Activated CD4-positive, CD25-positive, alpha-beta regulatory T cell treated with anti-CD3 and anti-CD28 coated beads, Interleukin-2, amount 50 U/mL, for 24 hours (primary cell): ENCODE measurements around the gene APBA1.
A peak's percentile ranks its signal among the peaks of the same experiment; 100 is the strongest.
"Not testable (repeated sequence)": the region's sequence is repeated elsewhere in the genome, so short reads cannot be mapped to it uniquely, and the experiment has no call there.

Experiments used
- ATAC-seq, 2 donors: fragments of 150-1000 bp; cut with Tn5 transposase; one replicate each; pipeline ENCODE4 v1.10.0; 2021; ENCODE audit warnings: mild to moderate bottlenecking in 1 of 2, moderate library complexity in 1 of 2

Gene APBA1

DNA sequence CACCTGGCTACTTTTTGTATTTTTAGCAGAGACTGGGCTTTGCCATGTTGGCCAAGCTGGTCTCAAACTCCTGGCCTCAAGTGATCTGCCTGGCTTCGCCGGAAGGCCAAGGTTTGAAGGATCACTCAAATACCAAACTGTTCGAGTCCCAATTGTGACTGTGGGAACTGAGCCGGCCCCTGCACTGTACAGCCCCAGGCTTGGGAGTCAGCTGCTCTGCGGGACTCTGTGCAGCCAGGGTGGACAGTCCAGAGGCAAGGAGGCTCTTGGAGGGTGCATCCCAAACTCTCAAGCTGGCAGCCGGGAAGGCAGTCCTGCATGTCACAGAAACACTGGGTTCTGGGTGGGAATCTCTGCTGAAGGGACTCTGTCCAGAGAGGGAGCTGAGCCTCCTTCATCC lies 238.2 kb downstream of the APBA1 start:
- ATAC-seq: no peak

DNA sequence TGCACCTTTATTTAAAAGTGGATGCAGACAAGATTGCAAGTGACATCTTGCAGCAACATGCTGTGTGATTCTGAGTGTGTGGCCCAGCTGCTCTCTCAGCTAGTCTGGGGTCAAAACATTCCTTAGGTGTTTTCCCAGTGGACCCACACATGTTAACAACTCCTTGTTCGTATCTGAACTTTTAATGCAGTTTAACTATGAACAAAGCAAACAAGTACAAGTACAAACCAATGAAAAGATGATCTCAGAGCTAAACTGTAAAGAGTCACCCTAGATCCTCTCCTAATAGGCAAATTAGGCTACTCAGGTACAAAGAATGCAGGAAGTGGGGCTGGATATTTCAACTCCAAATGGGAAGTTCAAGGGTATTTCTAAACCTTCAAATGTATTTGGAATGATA lies 238.8 kb downstream of the APBA1 start:
- ATAC-seq: no peak

DNA sequence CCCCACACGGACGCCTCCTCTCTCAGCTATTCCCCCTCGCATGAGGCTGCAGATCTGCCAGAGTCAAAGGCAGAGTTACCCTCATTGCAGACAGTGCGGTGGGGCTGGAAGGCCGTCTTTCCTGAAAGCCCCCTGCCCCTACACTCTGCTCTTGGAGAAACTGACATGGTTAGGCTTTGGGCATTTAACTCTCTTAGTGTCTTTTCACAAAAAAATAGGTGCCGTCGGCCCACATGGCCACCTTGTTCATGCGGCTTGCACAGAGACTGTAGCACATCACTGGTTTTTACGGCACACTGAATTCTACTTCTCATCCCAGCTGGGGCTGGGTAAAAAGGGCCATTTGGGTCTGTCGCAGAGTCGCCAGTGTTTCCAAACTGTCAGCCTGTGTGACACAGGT lies 239.5 kb downstream of the APBA1 start:
- no peak for ATAC-seq

DNA sequence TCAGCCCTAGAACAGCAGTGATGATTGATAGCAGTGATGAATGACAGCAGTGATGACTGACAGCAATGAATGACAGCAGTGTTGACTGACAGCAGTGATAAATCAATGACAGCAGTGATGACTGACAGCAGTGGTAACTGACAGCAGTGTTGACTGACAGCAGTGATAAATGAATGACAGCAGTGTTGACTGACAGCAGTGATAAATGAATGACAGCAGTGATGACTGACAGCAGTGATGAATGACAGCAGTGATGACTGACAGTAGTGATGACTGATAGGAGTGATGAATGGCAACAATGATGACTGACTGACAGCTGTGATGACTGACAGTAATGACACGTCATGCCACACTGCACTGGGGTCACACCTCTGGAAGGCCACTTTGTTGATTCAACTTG lies 240.4 kb downstream of the APBA1 start:
- ATAC-seq: peak in 1 of 2 donors; percentile 40

DNA sequence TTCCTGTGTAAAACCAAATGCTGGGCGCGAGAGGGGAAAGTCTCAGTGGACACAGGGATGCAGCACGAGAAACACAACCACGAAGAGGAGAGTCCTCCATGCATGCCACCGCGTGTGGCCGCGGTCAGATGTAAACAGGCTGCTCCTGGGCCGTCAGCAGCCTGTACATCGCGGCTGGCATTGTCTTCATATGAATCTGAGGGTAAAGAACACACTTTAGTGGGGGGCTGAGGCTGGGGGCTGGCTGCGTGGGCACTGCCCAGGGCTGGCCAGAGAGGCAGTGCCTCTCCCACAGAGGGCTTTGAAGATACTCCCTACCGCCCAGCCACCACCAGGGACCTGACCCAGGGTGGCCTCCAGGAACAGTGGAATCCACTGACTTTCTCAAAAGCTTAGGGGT lies 241.0 kb downstream of the APBA1 start:
- no peak for ATAC-seq

DNA sequence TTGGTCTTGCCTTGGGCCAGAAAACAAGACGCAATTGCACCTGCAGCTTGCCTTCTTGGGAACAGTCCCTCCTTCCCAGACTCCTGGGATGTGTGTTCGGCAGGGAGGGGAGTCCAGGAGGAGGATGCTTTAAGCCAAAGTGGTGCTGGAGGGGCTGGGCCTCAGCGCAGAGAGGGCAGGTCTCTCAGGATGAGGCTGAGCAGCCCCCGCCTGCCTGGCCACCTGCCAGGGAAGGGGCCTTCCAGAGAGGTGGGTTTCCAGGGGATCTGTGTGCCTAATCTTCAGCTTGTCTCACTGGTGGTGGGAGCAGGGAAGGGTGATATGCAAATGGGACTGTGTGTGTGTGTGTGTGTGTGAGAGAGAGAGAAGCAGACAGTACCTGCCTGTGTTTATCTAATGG lies 242.0 kb downstream of the APBA1 start:
- ATAC-seq: no peak

DNA sequence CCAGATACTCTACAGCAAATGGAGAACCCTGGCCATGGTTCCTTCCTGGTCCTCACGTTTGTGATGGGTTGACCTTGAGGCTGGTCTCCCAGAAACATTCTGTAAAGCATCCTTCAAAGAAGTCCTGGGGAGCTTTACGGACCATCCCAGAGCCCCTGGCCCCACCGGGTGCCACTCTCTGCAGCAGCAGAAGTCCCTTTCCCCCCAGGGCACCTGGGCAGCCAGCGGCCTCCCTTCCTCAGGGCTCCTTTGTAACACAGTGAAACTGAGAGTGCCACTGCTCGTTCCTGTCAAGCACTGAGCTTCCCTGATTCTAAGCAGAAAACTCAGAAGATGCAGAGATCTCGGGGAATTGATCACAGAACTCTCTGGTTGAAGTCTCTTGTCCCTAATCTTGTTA lies 242.9 kb downstream of the APBA1 start:
- no peak for ATAC-seq

DNA sequence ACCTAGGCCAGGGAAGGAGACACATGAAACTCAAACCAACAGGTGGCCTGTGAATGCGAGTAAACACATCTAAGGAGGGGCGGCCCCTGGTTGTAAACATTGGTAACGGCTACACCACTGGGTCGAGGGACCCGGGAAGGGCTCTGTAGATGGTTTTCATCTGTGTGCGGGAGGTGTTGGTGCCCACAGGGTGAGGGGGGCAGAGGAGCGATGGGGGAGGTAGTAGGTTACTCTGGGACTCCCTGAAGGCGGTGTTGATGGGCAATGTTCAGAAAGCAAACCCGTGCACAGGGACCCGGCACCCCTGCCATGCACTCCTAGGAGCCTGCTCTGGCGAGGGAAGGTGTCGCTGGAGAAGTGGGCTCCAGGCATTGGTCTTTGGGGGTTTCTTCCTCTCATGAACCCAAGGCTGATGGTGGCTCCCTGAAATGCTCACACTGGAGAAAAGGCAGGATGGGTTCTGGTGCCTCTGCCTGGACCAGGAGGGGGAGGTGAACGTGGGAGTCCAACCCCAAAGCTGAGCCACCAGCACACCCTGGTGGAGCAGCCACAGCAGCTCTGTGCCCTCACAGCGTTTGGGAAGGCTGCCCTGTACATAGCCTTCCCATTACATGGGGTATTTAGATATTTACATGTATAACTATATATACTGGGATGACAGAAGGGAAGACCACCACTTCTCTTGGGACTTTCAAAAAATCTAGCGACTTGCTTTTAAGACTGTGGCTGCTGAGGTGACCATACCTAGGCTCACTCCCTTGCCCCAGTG lies 244.0 kb downstream of the APBA1 start:
- ATAC-seq: no peak

DNA sequence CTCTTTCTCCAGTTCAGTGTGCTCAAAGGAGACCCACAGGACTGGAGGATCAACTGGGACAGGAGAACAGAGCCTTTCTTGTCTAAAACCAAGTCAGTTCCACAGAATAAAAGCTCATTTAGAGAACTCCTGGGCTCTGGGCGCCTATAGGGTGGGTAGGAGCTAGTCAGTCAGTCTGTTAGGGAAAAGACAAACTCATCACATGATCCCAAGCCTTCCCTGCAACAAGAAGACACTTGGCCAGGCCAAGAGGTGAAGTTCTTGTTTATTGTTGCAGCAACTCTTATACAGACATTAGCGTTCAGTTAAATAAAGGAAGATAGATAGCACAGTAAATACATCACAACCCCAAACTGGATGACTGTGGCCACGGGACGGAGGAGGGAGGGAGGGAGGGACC lies 244.9 kb downstream of the APBA1 start:
- no peak for ATAC-seq

DNA sequence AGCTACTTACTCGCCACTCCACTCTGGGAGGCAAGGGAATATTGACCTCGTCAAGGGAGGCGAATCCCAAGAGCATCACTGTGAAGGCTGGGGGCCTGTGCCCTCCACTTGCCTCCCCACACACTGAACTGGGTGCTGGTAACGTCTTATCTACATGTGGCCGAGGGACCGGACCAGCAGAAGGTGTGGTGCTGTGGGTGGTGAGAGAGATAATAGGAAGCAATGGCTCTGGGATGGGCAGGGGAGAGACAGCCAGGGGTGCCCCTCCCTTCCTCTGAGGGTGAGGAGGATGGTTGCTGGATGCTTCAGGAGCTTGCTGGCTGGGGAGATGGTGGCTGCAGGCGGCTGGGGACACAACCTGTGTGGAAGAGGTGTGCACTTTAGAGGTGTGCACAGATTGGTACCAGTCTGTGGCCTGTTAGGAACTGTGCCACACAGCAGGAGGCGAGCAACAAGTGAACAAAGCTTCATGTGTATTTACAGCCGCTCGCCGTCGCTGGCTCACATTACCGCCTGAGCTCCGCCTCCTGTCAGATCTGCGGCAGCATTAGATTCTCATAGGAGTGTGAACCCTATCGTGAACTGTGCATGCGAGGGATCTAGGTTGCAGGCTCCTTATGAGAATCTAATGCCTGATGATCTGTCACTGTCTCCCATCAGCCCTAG lies 246.9 kb downstream of the APBA1 start:
- ATAC-seq: no peak

DNA sequence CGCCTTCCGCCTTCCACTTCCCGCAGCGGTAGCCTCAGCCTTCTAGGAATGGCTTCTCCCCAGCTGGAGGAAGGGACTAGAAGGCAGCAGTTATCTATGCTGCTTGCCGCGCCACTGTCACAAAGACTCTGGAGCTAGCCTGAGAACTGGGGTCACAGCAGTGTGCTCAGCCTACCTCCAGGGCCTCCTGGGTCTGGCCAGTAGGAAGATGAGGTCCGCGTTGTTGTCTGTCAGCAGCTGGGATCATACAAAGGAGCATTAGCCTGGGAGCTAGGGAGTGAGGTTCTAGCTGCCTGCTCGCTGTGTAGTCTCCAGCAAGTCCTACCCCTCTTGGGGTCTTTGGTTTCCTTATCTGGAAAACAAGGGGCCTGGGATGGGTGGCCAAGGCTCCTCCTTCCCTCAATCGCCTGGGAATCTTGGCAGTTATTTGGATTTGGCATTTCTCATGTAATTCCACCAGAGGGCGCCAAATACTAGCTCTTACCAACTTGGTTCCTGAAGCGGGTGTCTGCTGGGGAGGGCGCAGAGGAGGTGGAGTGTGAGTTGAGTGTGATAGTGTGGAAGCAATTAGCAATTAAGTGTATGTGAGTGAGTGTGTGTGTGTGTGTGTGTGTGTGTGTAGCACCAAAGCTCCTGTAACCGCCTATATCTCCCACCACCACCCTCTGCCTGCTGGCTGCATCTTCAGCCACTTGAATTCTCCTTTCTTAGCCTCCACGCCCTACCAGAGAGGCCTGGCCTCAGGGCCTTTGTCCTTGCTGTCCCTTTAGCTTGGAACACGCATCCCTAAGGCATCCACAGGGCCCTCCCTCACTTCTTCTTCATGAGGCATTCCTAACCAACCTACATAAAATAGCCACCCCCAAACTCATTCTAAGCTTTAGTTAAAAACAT lies 250.0 kb downstream of the APBA1 start:
- ATAC-seq: no peak

DNA sequence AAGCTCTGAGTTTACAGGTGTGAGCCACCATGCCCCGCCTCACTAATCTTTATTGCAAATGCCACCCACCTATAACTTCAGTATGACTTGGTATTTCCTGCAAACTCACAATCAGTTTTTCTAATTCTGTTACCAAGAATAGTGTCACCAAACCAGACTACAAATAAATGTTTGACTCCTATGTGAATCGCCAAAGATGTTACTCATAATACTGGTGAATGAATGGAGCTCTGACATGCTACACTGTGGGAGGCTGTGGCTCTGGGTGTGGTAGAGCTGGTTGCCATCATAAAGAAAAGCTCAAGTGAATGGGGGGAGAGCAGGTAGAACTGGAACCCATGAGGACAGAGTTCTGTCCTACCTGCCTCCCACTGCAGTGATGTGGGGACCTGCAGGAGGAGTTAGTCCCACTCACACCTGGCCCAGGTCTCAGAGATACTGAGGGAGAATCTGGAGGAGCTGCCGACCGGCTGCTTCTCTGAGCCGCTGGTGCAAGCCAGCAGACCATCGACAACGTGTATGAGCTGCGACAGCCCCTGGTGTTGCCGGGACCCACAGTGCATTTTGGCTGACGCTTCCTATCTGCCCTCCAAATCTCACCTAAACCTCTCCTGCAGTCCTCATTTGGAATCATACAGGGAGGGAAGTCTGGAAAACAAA lies 251.4 kb downstream of the APBA1 start:
- no peak for ATAC-seq

DNA sequence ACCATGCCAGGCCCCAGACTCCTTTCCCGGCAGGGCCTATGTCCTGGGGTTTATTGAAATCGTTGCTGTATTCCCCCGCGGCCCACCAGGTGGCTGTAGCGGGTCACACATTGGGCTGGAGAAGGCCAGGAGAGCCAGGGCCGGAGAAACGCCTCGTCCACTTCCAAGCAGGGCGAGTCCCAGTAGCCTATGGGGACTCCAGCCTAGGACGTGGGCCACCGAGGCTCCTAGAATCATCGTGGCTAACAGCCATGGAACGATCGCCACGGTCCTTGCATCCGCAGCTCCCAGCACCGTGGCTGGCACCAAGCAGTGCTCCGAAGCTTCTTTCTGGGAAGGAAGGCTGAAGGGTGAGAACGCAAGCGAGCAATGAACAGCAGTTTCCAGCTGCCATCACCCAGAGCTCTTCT lies 259.4 kb downstream of the APBA1 start:
- ATAC-seq: no peak

DNA sequence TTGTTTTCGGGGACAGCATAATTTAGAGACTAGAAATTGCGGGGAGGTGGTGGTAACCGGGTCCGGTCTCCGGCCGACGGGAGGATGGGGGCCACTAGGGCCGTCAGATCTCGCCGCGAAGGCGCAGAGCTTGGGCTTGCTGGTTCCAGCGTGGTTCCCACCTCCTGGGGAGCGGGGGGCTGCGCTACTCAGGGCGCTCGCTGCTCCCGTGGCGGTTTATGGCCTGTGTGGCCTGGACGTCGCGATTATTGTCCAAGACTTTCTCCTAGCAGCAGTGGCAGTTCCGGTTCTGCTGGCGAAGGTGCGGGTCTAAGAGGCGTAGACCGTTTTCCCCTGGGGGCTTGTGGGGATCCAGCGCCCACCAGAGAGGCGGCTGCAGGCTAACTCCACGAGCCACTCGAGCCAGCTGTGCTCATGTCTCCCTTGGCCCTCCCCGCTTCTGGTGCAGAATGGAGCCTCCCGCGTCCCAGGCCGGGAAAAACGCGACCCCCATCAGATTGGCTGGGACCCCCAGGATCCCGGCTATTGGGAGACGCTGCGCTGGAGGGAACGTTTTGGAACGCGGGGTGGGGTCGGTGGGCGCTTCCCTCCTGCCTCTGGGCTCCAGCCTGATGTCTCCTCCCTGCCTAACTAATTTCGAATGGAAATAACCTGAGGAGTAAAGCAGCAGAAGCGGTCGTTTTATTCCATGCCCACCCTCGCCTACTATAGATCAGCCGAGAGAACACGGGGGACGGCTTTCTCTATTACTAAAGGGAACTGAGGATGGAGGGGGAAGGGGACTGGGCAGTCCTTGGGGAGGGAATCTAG lies 260.0 kb downstream of the APBA1 start:
- ATAC-seq: no peak

DNA sequence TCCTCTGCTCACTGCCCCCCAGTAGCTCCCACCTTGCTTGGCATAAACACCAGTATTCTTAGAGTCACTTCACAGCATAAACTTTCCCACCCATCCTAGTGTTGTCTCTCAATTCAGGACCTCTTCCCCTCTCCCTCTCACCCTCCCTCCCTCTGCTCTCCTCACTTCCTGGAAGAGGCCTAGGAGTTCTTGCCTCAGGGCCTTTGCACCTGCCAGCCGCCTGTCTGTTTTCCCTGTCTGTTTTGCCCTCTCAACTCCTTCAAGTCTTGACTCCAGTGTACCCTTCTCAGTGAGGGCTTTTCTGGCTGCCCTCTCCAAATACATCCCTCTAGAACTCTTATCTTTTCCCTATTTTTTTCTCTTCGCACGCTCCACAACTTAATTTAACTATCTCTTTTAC lies 260.9 kb downstream of the APBA1 start:
- no peak for ATAC-seq

DNA sequence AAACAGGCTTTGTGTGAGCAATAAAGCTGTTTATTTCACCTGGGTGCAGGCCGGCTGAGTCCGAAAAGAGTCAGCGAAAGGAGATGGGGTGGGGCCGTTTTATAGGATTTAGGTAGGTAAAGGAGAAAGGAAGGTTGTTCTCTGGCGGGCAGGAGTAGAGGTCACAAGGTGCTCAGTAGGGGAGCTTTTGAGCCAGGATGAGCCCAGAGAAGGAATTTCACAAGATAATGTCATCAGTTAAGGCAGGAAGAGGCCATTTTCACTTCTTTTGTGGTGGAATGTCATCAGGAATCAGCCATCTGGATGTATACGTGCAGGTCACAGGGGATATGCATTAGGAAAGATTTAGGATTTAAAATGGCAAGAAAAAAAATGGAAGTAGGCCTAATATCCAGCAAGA lies 262.2 kb downstream of the APBA1 start:
- ATAC-seq: not testable (repeated sequence)

DNA sequence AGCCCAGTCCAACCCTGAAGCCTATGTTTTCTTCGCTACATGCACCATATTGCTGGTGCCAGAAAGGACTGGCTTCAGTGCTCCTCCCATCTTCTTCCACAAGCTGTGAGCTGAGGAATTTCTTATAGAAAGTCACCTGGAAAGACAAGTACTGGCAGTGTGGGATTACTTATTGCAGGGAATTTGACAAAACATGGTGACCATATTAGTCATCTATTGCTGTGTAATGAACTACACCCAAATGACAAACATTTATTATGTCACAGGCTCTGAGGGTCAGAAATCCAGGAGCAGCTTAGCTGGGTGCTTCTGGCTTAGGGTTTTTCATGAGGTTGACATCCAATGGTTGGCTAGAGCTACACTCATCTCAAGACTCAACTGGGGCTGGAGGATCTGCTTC lies 271.7 kb downstream of the APBA1 start:
- ATAC-seq: no peak

DNA sequence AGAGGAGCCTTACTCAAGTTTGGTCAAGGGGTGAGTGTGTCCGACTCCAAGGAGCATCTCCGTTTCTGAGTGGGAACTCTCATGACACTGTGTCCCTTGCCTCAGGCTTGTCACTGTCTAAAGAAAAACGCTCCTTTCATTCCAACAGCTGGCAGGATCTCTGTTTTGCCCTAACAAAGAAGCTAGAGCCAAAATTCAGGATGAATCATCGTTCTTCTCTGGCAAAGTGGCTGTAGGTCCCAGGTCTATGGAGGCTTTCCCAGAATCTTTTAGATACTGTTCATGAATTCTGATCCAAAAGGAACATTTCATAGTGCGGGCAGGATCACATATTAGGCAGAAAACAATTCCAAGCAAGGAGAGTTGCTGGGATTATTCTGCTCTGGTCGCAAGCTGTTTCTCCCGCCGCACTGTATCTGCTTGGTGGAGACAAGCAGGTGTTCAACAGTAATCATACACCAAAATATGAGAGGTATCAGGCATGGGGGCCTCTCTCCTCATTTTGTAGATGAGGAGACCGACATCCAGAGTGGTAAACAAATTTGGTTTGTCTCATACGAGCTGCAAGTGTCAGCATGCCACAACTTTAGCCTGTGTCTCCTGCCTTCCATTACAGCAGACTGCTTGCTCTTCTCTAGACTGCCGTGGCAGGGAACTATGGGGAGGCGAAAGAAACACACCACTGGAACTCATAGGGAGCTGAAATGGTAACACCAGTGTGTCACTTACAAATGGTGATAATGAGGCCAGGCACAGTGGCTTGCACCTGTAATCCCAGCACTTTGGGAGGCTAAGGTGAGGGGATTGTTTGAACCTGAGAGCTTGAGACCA lies 274.6 kb downstream of the APBA1 start:
- ATAC-seq: no peak

DNA sequence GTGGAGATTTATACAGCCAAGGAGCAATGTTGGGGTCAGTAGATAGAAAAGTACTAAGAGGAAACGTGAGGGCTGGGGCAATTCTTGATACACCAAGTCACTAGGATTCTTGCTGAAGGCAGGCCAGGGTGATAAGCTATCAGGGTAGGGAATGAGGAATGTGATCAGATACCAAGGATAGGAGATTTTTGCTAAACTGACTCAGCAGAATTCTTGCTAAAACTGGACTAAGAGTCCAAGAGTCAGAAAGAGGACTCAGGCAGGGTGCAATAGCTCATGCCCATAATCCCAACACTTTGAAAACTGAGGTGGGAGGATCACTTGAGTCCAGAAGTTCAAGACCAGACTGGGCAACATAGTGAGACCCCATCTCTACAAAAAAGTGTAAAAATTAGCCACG lies 275.4 kb downstream of the APBA1 start:
- ATAC-seq: no peak

DNA sequence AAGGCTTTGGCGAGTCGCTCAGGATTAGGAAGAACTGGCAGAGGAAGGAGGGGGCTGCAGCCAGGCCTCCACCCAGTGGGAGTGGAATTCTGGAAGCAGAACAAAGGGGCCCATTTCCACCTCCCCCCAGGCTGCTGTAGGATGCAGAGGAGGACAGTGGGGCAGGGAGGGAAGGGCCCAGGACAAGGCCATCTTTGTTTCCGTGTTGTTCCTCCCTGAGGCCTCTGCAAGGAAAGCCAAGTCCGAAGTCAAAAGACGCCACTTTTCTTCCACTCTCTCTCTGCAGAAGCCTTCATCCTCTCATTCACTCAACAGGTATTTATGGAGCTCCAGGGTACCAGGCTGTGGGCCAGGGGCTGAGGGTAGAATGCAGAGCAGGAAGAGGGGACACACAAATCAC lies 276.5 kb downstream of the APBA1 start:
- ATAC-seq: no peak

DNA sequence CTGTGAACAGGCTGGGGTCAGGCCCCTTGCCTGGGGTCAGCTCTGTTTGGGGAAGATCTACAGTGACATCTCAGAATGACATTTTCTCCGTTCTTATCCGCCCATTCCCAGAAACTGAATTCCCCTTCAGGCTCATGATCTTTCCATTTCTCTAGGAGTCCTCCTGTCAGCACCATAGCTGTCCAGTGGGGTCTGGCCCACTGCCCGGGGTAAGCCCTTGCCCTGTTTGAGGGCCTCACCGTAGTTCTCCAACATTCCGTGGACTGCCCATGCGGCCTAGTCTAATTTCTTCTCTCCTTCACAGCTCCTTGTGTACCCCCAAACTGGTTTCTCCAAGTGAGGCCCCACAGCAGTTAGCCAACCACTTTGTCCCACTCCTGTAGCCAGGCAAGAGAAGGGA lies 278.7 kb downstream of the APBA1 start:
- no peak for ATAC-seq
